Cerebellar cortex (tissue), 1 donor: ENCODE data around the gene CDC27.
A peak's percentile ranks its signal among the peaks of the same experiment; 100 is the strongest.
"Not testable (repeated sequence)": the region's sequence is repeated elsewhere in the genome, so short reads cannot be mapped to it uniquely, and the experiment has no call there.

ENCODE experiments used
- DNase-seq: peaks from one replicate; pipeline ENCODE4 v3.0.0-alpha.2; 2015; ENCODE audit warnings: low spot score

The CDC27 gene

GRCh38 chr17:47134354-47134753, 54.7 kb downstream of the CDC27 start:
- DNase-seq, result not testable (repeated sequence)

- DNase-seq, result no peak
These were observed 57.3 kb downstream of the CDC27 start for GRCh38 chr17:47131761-47132160.

GRCh38 chr17:47126835-47127234, 62.3 kb downstream of the CDC27 start:
- DNase-seq, result not testable (repeated sequence)

GRCh38 chr17:47123262-47123661, 65.8 kb downstream of the CDC27 start:
- not testable (repeated sequence) for DNase-seq

GRCh38 chr17:47120521-47121095, 68.5 kb downstream of the CDC27 start:
- DNase-seq, result no peak

- DNase-seq, result no peak
These were observed 69.2 kb downstream of the CDC27 start for GRCh38 chr17:47119746-47120520.

GRCh38 chr17:47117386-47117785, 71.7 kb downstream of the CDC27 start:
- DNase-seq, result no peak

GRCh38 chr17:47106130-47106529, 83.0 kb downstream of the CDC27 start:
- DNase-seq, result no peak

GRCh38 chr17:47105246-47105645, 83.8 kb downstream of the CDC27 start:
- DNase-seq, result not testable (repeated sequence)

- no peak for DNase-seq
These were observed 86.2 kb downstream of the CDC27 start for GRCh38 chr17:47102914-47103313.

- DNase-seq, result peak; percentile 95
These were observed 88.9 kb downstream of the CDC27 start for GRCh38 chr17:47099987-47100711.

GRCh38 chr17:47099451-47099986, 89.6 kb downstream of the CDC27 start:
- DNase-seq, result peak; percentile 15

- DNase-seq, result no peak
These were observed 92.8 kb downstream of the CDC27 start for GRCh38 chr17:47096343-47096742.

- no peak for DNase-seq
These were observed 93.8 kb downstream of the CDC27 start for GRCh38 chr17:47095268-47095667.

- no peak for DNase-seq
These were observed 102.0 kb downstream of the CDC27 start for GRCh38 chr17:47087093-47087492.

GRCh38 chr17:47085736-47086135, 103.4 kb downstream of the CDC27 start:
- no peak for DNase-seq

- no peak for DNase-seq
These were observed 110.3 kb downstream of the CDC27 start for GRCh38 chr17:47078801-47079200.

GRCh38 chr17:47077576-47077975, 111.5 kb downstream of the CDC27 start:
- no peak for DNase-seq

- no peak for DNase-seq
These were observed 112.9 kb downstream of the CDC27 start for GRCh38 chr17:47076171-47076570.

GRCh38 chr17:47074361-47074760, 114.7 kb downstream of the CDC27 start:
- DNase-seq, result not testable (repeated sequence)

- not testable (repeated sequence) for DNase-seq
These were observed 115.5 kb downstream of the CDC27 start for GRCh38 chr17:47073629-47074028.

GRCh38 chr17:47072886-47073285, 116.2 kb downstream of the CDC27 start:
- DNase-seq, result peak; percentile 19

- not testable (repeated sequence) for DNase-seq
These were observed 117.9 kb downstream of the CDC27 start for GRCh38 chr17:47071171-47071570.
